HG03103 (cell line): ENCODE data around the gene PYGB.
"Not testable (repeated sequence)": the region's sequence is repeated elsewhere in the genome, so short reads cannot be mapped to it uniquely, and the experiment has no call there.

ENCODE experiments used
- ATAC-seq: cut with Tn5 transposase; IDR thresholded peaks from one replicate; pipeline ENCODE4 v1.9.1; 2021; ENCODE audit warnings: low read depth; ENCODE audit not compliant: unreplicated experiment

Gene PYGB

DNA sequence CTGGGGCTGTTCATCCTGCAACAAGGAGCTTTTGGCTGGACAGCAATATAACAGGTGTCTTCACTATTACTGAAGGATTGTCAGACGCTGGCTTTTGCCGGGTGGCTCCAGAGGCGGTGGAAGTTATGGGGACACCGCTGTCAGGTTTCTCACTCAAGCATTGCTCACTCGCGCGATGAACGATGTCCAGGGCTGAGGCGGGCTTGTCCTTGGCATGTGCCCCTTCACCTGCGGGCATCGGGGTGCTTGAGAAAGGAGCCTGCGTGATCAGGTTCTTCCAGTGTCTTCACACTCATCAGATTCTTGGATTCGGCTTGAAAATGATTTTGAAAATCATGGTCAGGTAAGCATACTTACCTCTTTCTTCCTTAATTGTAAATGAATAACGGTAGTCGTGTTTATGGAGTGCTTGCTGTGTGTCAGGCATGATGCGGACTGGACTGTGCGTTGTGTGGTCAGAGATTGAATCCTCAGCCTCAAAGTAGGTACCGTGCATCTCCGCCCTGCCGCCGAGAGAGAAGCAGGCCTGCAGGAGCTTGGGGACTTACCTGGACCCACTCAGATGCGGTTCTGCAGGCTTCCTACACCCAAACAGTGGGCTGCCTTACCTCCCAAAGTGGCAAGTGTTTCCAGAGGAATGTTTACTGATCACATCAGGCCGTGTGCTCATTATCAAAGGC is 18.3 kb upstream of the PYGB start:
- no peak for ATAC-seq

GRCh38 chr20:25230166-25230831 is 17.6 kb upstream of the PYGB start:
- no peak for ATAC-seq

DNA sequence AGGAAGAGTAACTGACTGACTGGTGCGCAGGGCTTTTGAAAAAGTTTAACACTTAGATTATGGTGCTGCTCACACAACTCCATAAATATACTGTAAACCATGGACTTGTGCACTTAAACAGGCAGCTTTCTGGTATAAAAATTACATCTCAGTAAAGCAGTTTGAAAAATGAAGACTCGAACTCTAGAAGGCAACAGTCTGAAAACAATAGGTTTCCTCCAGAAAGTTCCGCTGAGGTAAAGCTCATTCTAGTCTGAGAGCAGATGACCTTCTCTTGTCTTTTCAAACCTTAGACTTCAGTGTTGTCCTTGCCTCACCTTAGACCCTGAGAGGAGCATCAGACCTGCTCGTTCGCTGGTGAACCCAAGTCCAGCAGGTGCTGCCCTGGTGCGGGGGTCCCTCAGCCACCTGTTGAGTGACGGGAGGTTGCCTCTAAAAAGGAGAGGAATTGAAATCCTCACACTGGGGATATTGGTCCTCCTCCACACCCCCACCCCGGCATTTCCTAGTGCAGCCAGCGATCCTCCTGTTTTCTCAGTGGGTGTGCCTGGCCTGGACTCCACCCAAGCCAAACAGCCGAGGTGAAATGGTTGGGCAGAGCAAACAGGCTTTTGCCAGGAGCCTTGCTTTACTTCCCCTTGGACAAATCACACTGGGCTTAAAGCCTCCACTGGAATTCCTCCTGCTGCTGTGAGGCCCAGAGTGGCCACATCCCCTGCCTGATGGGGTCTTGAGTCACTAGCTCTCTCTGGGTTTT is 14.7 kb upstream of the PYGB start:
- ATAC-seq: no peak

DNA sequence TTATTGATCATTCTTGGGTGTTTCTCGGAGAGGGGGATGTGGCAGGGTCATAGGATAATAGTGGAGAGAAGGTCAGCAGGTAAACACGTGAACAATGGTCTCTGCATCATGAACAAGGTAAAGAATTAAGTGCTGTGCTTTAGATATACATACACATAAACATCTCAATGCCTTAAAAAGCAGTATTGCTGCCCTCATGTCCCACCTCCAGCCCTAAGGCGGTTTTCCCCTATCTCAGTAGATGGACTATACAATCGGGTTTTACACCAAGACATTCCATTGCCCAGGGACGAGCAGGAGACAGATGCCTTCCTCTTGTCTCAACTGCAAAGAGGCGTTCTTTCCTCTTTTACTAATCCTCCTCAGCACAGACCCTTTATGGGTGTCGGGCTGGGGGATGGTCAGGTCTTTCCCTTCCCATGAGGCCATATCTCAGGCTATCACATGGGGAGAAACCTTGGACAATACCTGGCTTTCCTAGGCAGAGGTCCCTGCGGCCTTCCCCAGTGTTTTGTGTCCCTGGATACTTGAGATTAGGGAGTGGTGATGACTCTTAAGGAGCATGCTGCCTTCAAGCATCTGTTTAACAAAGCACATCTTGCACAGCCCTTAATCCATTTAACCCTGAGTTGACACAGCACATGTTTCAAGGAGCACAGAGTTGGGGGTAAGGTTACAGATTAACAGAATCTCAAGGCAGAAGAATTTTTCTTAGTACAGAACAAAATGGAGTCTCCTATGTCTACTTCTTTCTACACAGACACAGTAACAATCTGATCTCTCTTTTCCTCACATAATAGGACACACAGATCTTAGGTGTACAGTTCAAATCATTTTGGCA is 13.7 kb upstream of the PYGB start:
- ATAC-seq: not testable (repeated sequence)

DNA sequence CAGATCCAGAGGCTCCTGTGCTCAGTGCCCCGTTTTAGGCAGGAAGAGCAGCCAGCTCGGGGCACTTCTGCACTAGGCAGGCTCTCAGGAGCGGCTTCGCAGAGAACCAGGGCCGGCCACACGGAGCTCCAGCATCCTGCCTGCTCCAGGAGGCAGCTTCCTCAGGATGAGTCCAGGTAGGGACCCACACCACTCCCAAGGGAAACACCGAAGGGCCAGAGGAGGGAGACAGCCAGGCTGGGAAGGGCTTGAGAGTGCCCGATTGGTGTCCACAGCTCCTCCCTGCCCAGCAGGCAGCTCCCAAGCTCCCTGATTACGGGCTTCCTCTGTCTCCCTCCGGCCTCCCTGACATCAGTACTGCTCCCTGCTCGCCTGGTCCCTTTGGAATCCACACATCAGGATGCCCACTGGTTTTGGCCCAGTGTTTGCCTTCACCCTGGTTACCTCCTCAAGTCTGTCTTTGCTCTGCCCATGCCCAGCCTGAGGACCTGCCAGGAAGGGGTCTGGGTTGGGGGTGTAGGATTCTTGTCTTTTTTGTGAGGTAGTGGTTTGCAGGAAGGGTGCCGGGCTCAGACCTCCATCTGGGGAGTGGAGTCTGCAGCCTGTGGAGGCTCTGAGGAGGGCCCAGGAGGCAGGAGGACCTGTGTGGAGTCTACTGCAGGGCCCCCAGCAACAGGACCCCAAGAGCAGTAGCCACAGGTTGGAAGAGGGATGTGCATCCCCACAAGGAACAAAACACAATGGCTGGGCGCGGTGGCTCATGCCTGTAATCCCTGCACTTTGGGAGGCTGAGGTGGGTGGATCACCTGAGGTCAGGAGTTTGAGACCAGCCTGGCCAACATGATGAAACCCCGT is 11.2 kb upstream of the PYGB start:
- ATAC-seq: no peak

- no peak for ATAC-seq
Observed at GRCh38 chr20:25237610-25238318, 10.1 kb upstream of the PYGB start.

DNA sequence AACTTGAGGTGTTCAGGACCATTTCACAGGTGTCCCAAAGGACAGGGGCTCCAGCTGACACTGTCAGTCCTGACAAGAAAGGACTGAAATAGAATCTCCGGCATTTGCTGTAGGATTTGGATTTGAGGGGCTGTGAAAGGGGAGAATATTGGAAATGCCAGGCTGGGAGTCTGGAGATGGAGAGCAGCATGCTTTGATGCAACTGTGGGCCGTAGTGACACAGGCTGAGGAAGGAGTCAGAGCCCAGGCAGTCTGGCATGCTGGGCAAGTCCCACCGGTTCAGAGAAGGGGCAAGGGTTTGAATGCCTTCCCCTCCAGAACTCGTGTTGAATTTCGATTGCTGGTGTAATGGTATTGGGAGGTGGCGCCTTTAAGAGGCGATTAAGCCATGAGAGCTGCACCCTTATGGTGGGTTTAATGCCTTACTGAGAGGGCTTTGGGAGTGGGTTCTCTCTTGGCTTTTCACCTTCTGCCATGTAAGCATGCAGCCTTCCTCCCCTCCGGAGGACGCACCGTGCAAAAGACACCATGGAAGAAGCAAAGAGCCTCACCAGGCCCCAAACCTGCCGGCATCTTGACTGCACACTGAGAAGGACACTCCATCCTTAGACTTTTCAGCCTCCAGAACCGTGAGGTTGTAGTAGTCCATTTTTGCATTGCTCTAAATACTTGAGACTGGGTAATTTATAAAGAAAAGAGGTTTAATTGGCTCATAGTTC is 9.4 kb upstream of the PYGB start:
- no peak for ATAC-seq

- no peak for ATAC-seq
Observed at GRCh38 chr20:25239387-25240370, 8.2 kb upstream of the PYGB start.

GRCh38 chr20:25240851-25241658 is 6.8 kb upstream of the PYGB start:
- ATAC-seq: not testable (repeated sequence)

DNA sequence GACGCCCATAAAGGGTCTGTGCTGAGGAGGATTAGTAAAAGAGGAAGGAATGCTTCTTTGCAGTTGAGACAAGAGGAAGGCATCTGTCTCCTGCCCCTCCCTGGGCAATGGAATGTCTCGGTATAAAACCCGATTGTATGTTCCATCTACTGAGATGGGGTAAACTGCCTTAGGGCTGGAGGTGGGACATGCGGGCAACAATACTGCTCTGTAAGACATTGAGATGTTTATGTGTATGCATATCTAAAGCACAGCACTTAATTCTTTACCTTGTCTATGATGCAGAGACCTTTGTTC is 6.3 kb upstream of the PYGB start:
- not testable (repeated sequence) for ATAC-seq

- ATAC-seq: no peak
Observed at GRCh38 chr20:25242231-25242630, 5.7 kb upstream of the PYGB start.

DNA sequence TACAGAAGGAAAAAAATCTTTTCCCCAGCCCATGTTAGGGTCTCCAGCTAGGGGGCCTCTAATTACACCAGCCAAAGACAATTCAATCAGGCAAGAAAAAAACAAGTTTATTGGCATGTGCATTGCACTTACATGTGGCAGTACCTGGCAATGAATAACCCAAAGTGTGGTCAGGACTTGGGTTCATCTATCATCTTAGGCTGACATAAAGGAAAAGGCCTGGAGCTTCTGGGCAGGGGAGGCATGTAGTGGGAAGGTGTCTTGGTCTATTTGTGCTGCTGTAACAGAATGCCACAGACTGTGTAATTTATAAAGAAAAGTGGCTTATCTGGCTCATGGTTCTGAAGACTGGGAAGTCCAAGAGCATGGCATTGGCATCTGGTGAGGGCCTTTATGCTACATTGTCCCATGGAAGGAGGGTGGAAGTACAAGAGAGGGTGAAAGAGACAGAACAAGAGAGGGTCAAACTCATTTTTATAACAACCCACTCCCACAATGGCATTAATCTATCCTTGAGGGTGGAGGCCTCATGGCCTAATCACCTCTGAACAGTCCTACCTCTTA is 4.4 kb upstream of the PYGB start:
- ATAC-seq: no peak

GRCh38 chr20:25244976-25245375 is 2.9 kb upstream of the PYGB start:
- no peak for ATAC-seq

GRCh38 chr20:25245461-25245860 is 2.4 kb upstream of the PYGB start:
- no peak for ATAC-seq

GRCh38 chr20:25246182-25246999 is 1.5 kb upstream of the PYGB start:
- ATAC-seq: no peak
